Naive B cell (primary cell): ENCODE results near the gene RNF181. TPM values are rescaled to one million over a fixed set of nuclear protein-coding genes. Genes with fewer than 3 reads are reported as not detected.
"Not testable (repeated sequence)": the region's sequence is repeated elsewhere in the genome, so short reads cannot be mapped to it uniquely, and the experiment has no call there.

ENCODE experiments used
- ATAC-seq, 2 donors: fragments of 150-1000 bp; cut with Tn5 transposase; 2 replicates each; pipeline ENCODE4 v1.10.0; 2021; ENCODE audit warnings: low read depth in 2 of 2, mild to moderate bottlenecking in 2 of 2, moderate library complexity in 2 of 2
- DNase-seq: peaks from one replicate; pipeline ENCODE4 v3.0.0; 2022
- H3K27ac Mint-ChIP-seq, 6 donors: one replicate each; pipeline ENCODE4 v1.8.0; 2020 to 2022; ENCODE audit warnings: mild to moderate bottlenecking in 6 of 6, mixed read lengths in 6 of 6, moderate library complexity in 5 of 6, inconsistent platforms in 2 of 6
- H3K27me3 Mint-ChIP-seq, 3 donors: one replicate each; pipeline ENCODE4 v1.8.0; 2021 to 2022; ENCODE audit warnings: mixed read lengths in 3 of 3, mild to moderate bottlenecking in 1 of 3
- H3K36me3 Mint-ChIP-seq, 2 donors: one replicate each; pipeline ENCODE4 v1.8.0; 2020 to 2022; ENCODE audit warnings: mixed read lengths in 2 of 2, inconsistent platforms in 1 of 2, mild to moderate bottlenecking in 1 of 2
- H3K4me1 Mint-ChIP-seq, 3 donors: one replicate each; pipeline ENCODE4 v1.8.0; 2020 to 2022; ENCODE audit warnings: mixed read lengths in 3 of 3, inconsistent platforms in 1 of 3, mild to moderate bottlenecking in 1 of 3, moderate library complexity in 1 of 3
- H3K4me3 Mint-ChIP-seq, 8 donors: one replicate each; pipeline ENCODE4 v1.8.0; 2020 to 2022; ENCODE audit warnings: mild to moderate bottlenecking in 8 of 8, mixed read lengths in 8 of 8, moderate library complexity in 8 of 8, inconsistent platforms in 2 of 8
- H3K9me3 Mint-ChIP-seq, 7 donors: one replicate each; pipeline ENCODE4 v1.8.0; 2020 to 2022; ENCODE audit warnings: mixed read lengths in 7 of 7, mild to moderate bottlenecking in 5 of 7, inconsistent platforms in 2 of 7, moderate library complexity in 1 of 7
- polyA plus RNA-seq, 6 donors: library from polyadenylated mRNA; unstranded; fragments of 300-500 nt; fragmentation: Illumina TruSeq; gene quantifications; one replicate each; pipeline ENCODE4 v1.2.3, GENCODE V29; 2021; ENCODE audit warnings: low read depth in 6 of 6

Gene RNF181
- polyA plus RNA-seq, 6 donors from 2014 or later, result 152 to 207 (median 187) TPM

DNA sequence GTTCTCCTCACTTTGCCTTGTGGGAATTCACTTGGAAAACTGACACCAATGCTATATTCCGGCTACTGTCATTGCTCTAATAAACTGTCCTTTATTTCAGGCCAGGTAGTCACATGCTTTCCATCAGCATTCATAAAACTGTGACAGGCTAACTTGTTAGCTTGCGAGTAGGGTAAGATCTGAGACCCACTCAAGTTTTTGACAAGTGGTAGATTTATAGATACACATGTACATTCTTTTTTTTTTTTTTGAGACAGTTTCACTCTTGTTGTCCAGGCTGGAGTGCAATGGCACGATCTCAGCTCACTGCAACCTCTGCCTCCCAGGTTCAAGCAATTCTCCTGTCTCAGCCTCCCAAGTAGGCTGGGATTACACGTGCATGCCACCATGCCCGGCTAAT is 22.2 kb downstream of the RNF181 start:
- H3K4me3 Mint-ChIP-seq, result peak overlapping the region in 6 of 8 donors; percentile 94 to 99 (median 97)
- H3K9me3 Mint-ChIP-seq, H3K27me3 Mint-ChIP-seq, DNase-seq, ATAC-seq, H3K36me3 Mint-ChIP-seq: not testable (repeated sequence)
- peak overlapping the region in 2 of 6 donors; percentile 11 to 63 for H3K27ac Mint-ChIP-seq
- peaks cover 9 to 32% (median 14%) of the 10 kb centered on the region in 3 donors for H3K4me1 Mint-ChIP-seq

GRCh38 chr2:85619617-85620016 is 24.1 kb downstream of the RNF181 start:
- no peak for ATAC-seq
- H3K9me3 Mint-ChIP-seq, result no peaks in the 10 kb centered on the region

DNA sequence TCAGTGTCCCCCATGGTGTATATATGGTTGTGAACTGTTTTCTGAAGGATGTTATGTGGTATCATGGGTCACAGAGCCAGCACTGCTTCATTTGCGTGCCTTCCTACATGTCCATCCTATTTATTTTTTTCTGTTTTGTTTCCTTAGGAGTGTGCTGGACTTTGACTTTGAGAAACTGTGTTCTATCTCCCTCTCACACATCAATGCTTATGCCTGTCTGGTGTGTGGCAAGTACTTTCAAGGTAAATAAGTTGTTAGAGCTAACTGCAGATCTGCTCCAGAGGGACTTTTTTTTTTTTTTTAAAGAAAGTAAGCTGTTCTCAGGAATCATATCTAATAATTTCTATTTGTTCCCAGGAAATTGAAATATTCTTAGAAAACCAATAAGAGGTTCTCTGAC is 25.8 kb downstream of the RNF181 start:
- Mint-ChIP-seq H3K4me1 (peaks cover 8 to 24% (median 12%) of the 10 kb centered on the region in 3 donors), H3K36me3 (peaks cover 8 to 21% of the 10 kb centered on the region in 2 donors), H3K27me3 (no peaks in the 10 kb centered on the region), H3K4me3 (no peak overlapping the region), H3K9me3 (no peaks in the 10 kb centered on the region), H3K27ac (no peak overlapping the region)
- ATAC-seq, result no peak
- DNase-seq, result no peak

More at GRCh38 chr2:85619617-85620016, 24.1 kb downstream of the RNF181 start:
- Mint-ChIP-seq H3K27me3 (no peaks in the 10 kb centered on the region), H3K36me3 (peaks cover 0 to 14% of the 10 kb centered on the region in 2 donors), H3K27ac (no peak overlapping the region), H3K4me3 (no peak overlapping the region), H3K4me1 (peaks cover 12 to 32% (median 14%) of the 10 kb centered on the region in 3 donors)
- no peak for DNase-seq

DNA sequence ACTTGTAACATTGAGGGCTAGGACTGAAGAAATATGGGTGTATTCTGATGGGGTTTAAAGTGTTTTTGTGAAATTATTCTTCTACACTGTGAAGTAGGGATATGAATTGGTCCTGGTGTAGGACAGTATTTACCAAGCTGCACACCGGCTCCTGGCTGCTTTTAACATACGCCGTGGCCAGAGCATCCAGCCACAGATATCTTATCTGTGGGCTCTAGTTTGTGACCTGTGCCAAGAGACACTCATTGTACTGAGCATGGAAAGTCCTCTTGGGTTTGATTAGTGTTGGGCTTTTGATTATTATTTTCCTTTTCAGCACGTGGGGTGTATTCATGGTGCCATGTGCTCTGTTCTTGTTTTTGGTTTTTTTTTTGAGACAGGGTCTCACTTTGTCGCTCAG is 28.4 kb downstream of the RNF181 start:
- Mint-ChIP-seq H3K27me3 (no peaks in the 10 kb centered on the region), H3K9me3 (no peaks in the 10 kb centered on the region), H3K4me3 (no peak overlapping the region), H3K27ac (no peak overlapping the region), H3K36me3 (peaks cover 8 to 21% of the 10 kb centered on the region in 2 donors), H3K4me1 (peaks cover 6 to 13% (median 6%) of the 10 kb centered on the region in 3 donors)
- DNase-seq, result no peak
- no peak for ATAC-seq

GRCh38 chr2:85628658-85629057 is 33.1 kb downstream of the RNF181 start:
- H3K27me3 Mint-ChIP-seq, result no peaks in the 10 kb centered on the region
- ATAC-seq, result peak; percentile 69 to 90
- peak overlapping the region in 5 of 6 donors; percentile 6 to 91 (median 82) for H3K27ac Mint-ChIP-seq
- peaks cover 14 to 20% of the 10 kb centered on the region in 2 donors for H3K36me3 Mint-ChIP-seq
- no peaks in the 10 kb centered on the region for H3K9me3 Mint-ChIP-seq
- H3K4me3 Mint-ChIP-seq, result peak overlapping the region in 1 of 8 donors; percentile 39
- peaks cover 4 to 19% (median 12%) of the 10 kb centered on the region in 3 donors for H3K4me1 Mint-ChIP-seq
- no peak for DNase-seq

- peaks cover 7 to 29% of the 10 kb centered on the region in 2 donors for H3K36me3 Mint-ChIP-seq
- no peaks in the 10 kb centered on the region for H3K27me3 Mint-ChIP-seq
- H3K4me1 Mint-ChIP-seq, result peaks cover 7 to 22% (median 19%) of the 10 kb centered on the region in 3 donors
- DNase-seq (no peak), ATAC-seq (no peak)
- no peak overlapping the region for H3K27ac Mint-ChIP-seq
- no peak overlapping the region for H3K4me3 Mint-ChIP-seq
- no peaks in the 10 kb centered on the region for H3K9me3 Mint-ChIP-seq
Measured at GRCh38 chr2:85631316-85631715, 35.8 kb downstream of the RNF181 start.

- Mint-ChIP-seq H3K27ac (peak overlapping the region in 1 of 6 donors; percentile 33), H3K4me3 (no peak overlapping the region), H3K9me3 (no peaks in the 10 kb centered on the region), H3K4me1 (peaks cover 11 to 19% (median 13%) of the 10 kb centered on the region in 3 donors), H3K36me3 (peaks cover 17 to 29% of the 10 kb centered on the region in 2 donors), H3K27me3 (no peaks in the 10 kb centered on the region)
- DNase-seq (no peak), ATAC-seq (no peak)
Measured at GRCh38 chr2:85635011-85635410, 39.5 kb downstream of the RNF181 start.

DNA sequence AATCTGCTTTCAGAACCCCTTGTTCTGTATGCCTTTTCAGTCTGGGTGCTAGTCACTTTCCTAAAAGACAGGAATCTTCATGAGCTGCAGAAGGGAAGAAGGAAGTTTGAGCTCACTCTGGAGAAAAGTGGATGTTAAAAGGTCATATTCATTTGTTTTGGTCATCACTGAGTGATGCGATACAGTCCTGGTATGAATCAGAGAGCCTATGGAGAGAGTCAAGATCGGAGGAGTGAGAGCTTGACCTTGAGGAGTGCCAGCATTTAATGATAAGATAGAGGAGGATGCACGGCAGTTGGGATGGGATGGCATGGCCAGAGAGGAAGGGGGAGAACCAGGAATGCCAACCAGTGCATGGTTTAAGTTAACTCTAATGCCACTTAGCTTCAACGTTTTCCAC is 40.1 kb downstream of the RNF181 start:
- H3K4me1 Mint-ChIP-seq, result peaks cover 11 to 19% (median 13%) of the 10 kb centered on the region in 3 donors
- peaks cover 17 to 29% of the 10 kb centered on the region in 2 donors for H3K36me3 Mint-ChIP-seq
- no peaks in the 10 kb centered on the region for H3K9me3 Mint-ChIP-seq
- no peaks in the 10 kb centered on the region for H3K27me3 Mint-ChIP-seq
- H3K4me3 Mint-ChIP-seq, result no peak overlapping the region
- peak overlapping the region in 2 of 6 donors; percentile 15 to 57 for H3K27ac Mint-ChIP-seq
- ATAC-seq, result no peak
- DNase-seq, result no peak

- Mint-ChIP-seq H3K4me1 (peaks cover 1 to 7% (median 2%) of the 10 kb centered on the region in 3 donors), H3K4me3 (no peak overlapping the region), H3K36me3 (peaks cover 2 to 15% of the 10 kb centered on the region in 2 donors), H3K9me3 (no peaks in the 10 kb centered on the region), H3K27ac (peak overlapping the region in 1 of 6 donors; percentile 8), H3K27me3 (no peaks in the 10 kb centered on the region)
- no peak for ATAC-seq
- DNase-seq, result no peak
Measured at GRCh38 chr2:85642725-85643124, 47.2 kb downstream of the RNF181 start.

DNA sequence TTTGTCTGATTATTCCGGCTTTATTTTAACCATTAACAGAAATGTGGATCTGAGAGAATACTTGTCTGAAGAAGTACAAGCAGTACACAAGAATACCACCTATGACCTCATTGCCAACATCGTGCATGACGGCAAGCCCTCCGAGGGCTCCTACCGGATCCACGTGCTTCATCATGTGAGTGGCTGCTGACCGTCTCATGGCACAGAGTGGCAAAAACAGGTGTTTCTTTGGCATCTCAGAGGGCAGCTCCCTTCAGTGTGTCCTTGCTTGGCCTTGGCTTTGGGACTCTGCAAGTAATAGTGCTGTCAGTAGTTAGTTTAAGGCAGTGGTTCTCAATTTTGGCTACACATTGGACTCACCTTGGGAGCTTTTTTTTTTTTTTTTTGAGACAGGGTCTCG is 49.4 kb downstream of the RNF181 start:
- no peak overlapping the region for H3K27ac Mint-ChIP-seq
- ATAC-seq, result no peak
- H3K9me3 Mint-ChIP-seq, result no peaks in the 10 kb centered on the region
- no peak for DNase-seq
- peaks cover 11 to 25% (median 14%) of the 10 kb centered on the region in 3 donors for H3K4me1 Mint-ChIP-seq
- no peak overlapping the region for H3K4me3 Mint-ChIP-seq
- peaks cover 15 to 23% of the 10 kb centered on the region in 2 donors for H3K36me3 Mint-ChIP-seq
- H3K27me3 Mint-ChIP-seq, result no peaks in the 10 kb centered on the region

DNA sequence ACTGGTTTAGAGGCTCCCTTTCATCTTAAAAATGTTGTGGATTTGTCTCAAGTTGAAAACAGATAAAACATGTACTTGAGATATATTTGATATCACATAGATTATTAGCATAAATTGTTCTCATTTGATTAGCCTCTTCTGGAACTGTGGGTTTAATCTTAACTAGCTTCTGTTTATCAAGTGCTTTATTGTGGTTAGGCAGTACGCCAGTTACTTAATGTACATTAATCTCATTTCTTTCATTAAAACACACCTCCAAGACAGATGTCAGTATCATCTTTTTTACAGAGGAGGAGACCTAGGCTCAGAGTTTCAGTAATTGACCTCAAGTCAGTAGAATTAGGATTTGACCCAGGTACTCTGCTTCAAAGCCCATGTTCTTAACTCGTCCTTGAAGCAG is 50.6 kb downstream of the RNF181 start:
- ATAC-seq, result no peak
- DNase-seq, result no peak
- H3K9me3 Mint-ChIP-seq, result no peaks in the 10 kb centered on the region
- H3K27me3 Mint-ChIP-seq, result no peaks in the 10 kb centered on the region
- H3K27ac Mint-ChIP-seq, result no peak overlapping the region
- peaks cover 11 to 23% of the 10 kb centered on the region in 2 donors for H3K36me3 Mint-ChIP-seq
- H3K4me3 Mint-ChIP-seq, result no peak overlapping the region
- H3K4me1 Mint-ChIP-seq, result peaks cover 11 to 25% (median 14%) of the 10 kb centered on the region in 3 donors

Other genes with a start within 250 kb of the RNF181 start
- 1 to 10 TPM; 4.4 to 8.7 (median 6.8) TPM for gene RETSAT, start 241.2 kb upstream of the RNF181 start, polyA plus RNA-seq
- gene ELMOD3, start 241.0 kb upstream of the RNF181 start, polyA plus RNA-seq, result 10 to 100 TPM in 5 of 6 donors, 1 to 10 TPM in 1; 9.8 to 23.1 (median 13.8) TPM
- 100 to 1,000 TPM; 114 to 414 (median 282) TPM for gene CAPG, start 185.4 kb upstream of the RNF181 start, polyA plus RNA-seq
- not detected for gene SH2D6, start 177.0 kb upstream of the RNF181 start, polyA plus RNA-seq
- gene MAT2A, start 56.6 kb upstream of the RNF181 start, polyA plus RNA-seq, result 10 to 100 TPM; 78.7 to 99.4 (median 93.4) TPM
- gene GGCX, start 34.3 kb upstream of the RNF181 start, polyA plus RNA-seq, result 10 to 100 TPM; 12.1 to 22.2 (median 16.2) TPM
- 100 to 1,000 TPM; 262 to 339 (median 305) TPM for gene VAMP8, start 18.2 kb upstream of the RNF181 start, polyA plus RNA-seq
- gene VAMP5, start 11.3 kb upstream of the RNF181 start, polyA plus RNA-seq, result 10 to 100 TPM; 33.3 to 68.5 (median 49.9) TPM
- gene TMEM150A, start 7.0 kb downstream of the RNF181 start, polyA plus RNA-seq, result 10 to 100 TPM; 11.8 to 25.0 (median 14.5) TPM
- gene C2orf68, start 16.3 kb downstream of the RNF181 start, polyA plus RNA-seq, result 10 to 100 TPM; 13.8 to 21.7 (median 21.4) TPM
- 10 to 100 TPM; 40.4 to 74.6 (median 58.7) TPM for gene USP39, start 20.4 kb downstream of the RNF181 start, polyA plus RNA-seq
- gene SFTPB, start 72.5 kb downstream of the RNF181 start, polyA plus RNA-seq, result not detected
- 10 to 100 TPM in 4 of 6 donors, 1 to 10 TPM in 2; 6.3 to 20.4 (median 11.2) TPM for gene GNLY, start 98.6 kb downstream of the RNF181 start, polyA plus RNA-seq
- not detected for gene ATOH8, start 158.2 kb downstream of the RNF181 start, polyA plus RNA-seq